ENCODE results near the gene CCNH. TPM values are rescaled to one million over a fixed set of nuclear protein-coding genes. Genes with fewer than 3 reads are reported as not detected.

CCNH gene
- total RNA-seq, 4 donors from 2014 or later = 110 to 218 (median 146) TPM

DNA sequence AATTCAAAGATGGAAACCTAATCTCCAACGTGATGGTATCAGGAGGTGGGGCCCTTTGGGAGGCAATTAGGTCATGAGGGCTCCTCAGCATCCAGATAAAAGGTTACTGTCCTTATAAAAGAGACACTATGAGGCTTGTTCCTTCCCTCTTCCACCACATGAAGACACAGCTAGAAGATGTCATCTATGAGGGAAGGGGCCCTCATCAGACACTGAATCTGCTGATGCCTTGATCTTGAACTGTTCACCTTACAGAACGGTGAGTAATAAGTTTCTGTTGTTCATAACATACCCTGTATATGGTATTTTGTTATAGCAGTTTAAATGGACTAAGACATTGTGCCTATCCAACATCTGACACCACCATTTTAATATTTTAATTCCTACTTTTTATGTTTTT is 19.7 kb upstream of the CCNH start:
- Histone ChIP-seq H3K27me3 (no peaks in the 10 kb centered on the region), H3K4me1 (no peaks in the 10 kb centered on the region), H3K4me3 (replicated peaks in 1 of 3) (no peak overlapping the region), H3K27ac (no peak overlapping the region), H3K36me3 (no peaks in the 10 kb centered on the region), H3K9me3 (no peaks in the 10 kb centered on the region)
- TF ChIP-seq POLR2A (IDR thresholded peaks at IDR 0.05) (no peak), CTCF (IDR thresholded peaks at IDR 0.05) (no peak)
- WGBS, 2 donors = 58 to 63% methylated on average over 2 of the region's 2 CpGs
- no peak for DNase-seq
- intact Hi-C loops (cut with DNase I) = no loop called here

- no peaks in the 10 kb centered on the region for H3K9me3 ChIP-seq
- no peak overlapping the region for H3K4me3 ChIP-seq (replicated peaks in 1 of 3)
- no peaks in the 10 kb centered on the region for H3K27me3 ChIP-seq
- intact Hi-C loops (cut with DNase I) = no loop called here
- no peaks in the 10 kb centered on the region for H3K4me1 ChIP-seq
- TF ChIP-seq POLR2A (IDR thresholded peaks at IDR 0.05) (no peak), CTCF (IDR thresholded peaks at IDR 0.05) (no peak)
- H3K36me3 ChIP-seq = no peaks in the 10 kb centered on the region
- no peak for DNase-seq
- no peak overlapping the region for H3K27ac ChIP-seq
Observed at GRCh38 chr5:87430863-87431457, 18.2 kb upstream of the CCNH start.

- Histone ChIP-seq H3K27me3 (no peaks in the 10 kb centered on the region), H3K4me3 (replicated peaks in 1 of 3) (no peak overlapping the region), H3K9me3 (no peaks in the 10 kb centered on the region), H3K4me1 (no peaks in the 10 kb centered on the region), H3K36me3 (no peaks in the 10 kb centered on the region), H3K27ac (no peak overlapping the region)
- 84 to 89% methylated on average over 1 of the region's 1 CpG for WGBS, 2 donors
- DNase-seq = no peak
- TF ChIP-seq CTCF (IDR thresholded peaks at IDR 0.05) = no peak
- TF ChIP-seq POLR2A (IDR thresholded peaks at IDR 0.05) = no peak
- intact Hi-C loops (cut with DNase I) = no loop called here
Observed at GRCh38 chr5:87423755-87424154, 11.0 kb upstream of the CCNH start.

DNA sequence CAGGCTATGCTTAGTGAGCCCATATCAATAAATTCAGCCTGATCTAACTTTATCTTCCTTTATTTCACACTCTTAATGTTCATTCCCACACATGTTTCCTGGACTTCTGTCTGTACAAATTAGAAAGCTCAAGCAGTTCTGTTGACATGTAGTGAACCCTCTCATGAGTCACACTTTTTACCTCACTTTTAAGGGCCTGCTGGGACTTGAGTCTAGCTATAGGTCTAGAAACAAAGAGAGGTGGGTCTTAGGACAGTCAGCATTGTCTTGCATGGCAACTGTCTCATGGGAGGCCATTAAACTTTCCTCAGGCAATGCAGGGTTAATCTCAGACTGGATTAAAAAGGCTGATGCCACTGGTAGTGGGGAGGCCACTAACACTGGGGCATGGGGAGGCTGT is 8.6 kb upstream of the CCNH start:
- no peak for DNase-seq
- Histone ChIP-seq H3K9me3 (no peaks in the 10 kb centered on the region), H3K36me3 (no peaks in the 10 kb centered on the region), H3K4me1 (no peaks in the 10 kb centered on the region), H3K27me3 (no peaks in the 10 kb centered on the region), H3K27ac (no peak overlapping the region), H3K4me3 (replicated peaks in 1 of 3) (no peak overlapping the region)
- intact Hi-C loops (cut with DNase I) = no loop called here
- TF ChIP-seq POLR2A (IDR thresholded peaks at IDR 0.05) = no peak
- TF ChIP-seq CTCF (IDR thresholded peaks at IDR 0.05) = no peak

DNA sequence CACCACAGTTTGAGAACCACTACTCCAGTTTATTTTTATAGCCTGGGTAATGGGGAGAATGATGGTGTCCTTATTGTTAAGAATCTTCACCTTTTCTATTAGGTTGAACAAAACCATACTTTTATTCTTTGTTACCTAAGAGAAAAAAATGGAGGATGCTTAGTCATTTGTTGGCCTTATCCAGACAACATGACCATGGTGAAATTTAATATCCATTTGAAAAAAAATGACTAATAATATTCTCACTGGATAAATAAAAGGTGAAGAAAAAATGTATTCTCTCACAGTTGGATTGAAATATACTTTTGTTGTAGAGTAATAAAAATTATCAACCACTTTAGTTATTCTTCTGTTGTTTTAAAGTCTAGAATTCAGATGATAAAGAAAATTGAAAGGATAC is 5.8 kb upstream of the CCNH start:
- Histone ChIP-seq H3K9me3 (no peaks in the 10 kb centered on the region), H3K4me1 (peaks cover 0 to under 1% of the 10 kb centered on the region in 2 donors), H3K27me3 (no peaks in the 10 kb centered on the region), H3K4me3 (replicated peaks in 1 of 3) (no peak overlapping the region), H3K27ac (no peak overlapping the region), H3K36me3 (no peaks in the 10 kb centered on the region)
- no peak for DNase-seq
- intact Hi-C loops (cut with DNase I) = no loop called here
- TF ChIP-seq CTCF (IDR thresholded peaks at IDR 0.05) (no peak), POLR2A (IDR thresholded peaks at IDR 0.05) (no peak)

Data from thyroid gland (tissue), 4 donors.